Measurements from ENCODE around the gene DBP.

Gene DBP

DNA sequence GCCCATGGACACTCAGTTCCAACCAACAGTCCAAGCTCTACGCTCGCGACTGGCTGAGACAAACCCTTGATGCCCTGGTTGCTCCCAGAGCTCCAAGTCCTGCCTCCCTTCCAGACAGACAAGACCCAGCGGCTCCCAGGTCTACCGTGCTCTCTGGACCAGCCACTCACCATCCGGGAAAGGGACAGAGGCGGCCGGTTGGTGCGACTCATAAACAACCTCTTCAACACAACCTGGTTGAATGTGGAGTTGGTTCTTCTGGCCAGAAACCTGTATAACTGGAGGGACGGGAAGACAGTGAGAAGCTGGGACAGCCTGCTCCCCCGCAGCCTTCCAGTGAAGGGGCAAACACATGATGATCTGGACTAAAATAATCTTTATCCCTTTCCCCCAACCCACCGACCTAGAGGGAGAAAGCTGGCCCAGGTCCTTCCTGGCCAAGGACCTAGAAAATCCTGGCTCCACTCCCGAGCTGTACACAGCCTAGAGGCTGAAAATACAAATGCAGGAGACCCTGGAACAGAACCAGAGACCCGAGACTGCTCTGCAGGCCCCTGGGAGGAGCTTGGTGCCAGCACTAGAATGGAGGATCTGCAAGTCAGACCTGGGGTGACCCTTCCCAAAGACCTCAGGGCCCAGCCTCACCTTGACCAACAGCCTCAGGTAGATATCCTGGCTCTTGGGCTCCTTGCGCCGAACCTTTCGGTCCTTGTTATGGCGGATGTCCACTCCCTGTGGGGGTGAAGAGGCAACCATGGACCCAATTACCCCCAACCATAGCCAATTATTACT is 19.8 kb downstream of the DBP start:
- peak overlapping the region; percentile 22 for H3K27ac ChIP-seq
- H3K9ac ChIP-seq = no peak overlapping the region
- H3K27me3 ChIP-seq (ENCODE audit: control insufficient read depth, insufficient read depth, low read length) = no peaks in the 10 kb centered on the region
- peak overlapping the region; percentile 79 for H3K4me2 ChIP-seq (ENCODE audit: low read length)
- H3K36me3 ChIP-seq (ENCODE audit: control insufficient read depth, insufficient read depth, low read length) = no peaks in the 10 kb centered on the region
- peak overlapping the region; percentile 92 for H3K4me3 ChIP-seq (ENCODE audit: low read depth, low read length)
- H3K9me3 ChIP-seq (ENCODE audit: control insufficient read depth, low read length) = no peaks in the 10 kb centered on the region
- H3K79me2 ChIP-seq = peaks cover 4% of the 10 kb centered on the region
- H2AFZ ChIP-seq = no peak overlapping the region
- peaks cover 16% of the 10 kb centered on the region for H3K4me1 ChIP-seq
- TF ChIP-seq, protein P1, sequence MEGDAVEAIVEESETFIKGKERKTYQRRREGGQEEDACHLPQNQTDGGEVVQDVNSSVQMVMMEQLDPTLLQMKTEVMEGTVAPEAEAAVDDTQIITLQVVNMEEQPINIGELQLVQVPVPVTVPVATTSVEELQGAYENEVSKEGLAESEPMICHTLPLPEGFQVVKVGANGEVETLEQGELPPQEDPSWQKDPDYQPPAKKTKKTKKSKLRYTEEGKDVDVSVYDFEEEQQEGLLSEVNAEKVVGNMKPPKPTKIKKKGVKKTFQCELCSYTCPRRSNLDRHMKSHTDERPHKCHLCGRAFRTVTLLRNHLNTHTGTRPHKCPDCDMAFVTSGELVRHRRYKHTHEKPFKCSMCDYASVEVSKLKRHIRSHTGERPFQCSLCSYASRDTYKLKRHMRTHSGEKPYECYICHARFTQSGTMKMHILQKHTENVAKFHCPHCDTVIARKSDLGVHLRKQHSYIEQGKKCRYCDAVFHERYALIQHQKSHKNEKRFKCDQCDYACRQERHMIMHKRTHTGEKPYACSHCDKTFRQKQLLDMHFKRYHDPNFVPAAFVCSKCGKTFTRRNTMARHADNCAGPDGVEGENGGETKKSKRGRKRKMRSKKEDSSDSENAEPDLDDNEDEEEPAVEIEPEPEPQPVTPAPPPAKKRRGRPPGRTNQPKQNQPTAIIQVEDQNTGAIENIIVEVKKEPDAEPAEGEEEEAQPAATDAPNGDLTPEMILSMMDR (IDR thresholded peaks at IDR 0.05) = no peak

DNA sequence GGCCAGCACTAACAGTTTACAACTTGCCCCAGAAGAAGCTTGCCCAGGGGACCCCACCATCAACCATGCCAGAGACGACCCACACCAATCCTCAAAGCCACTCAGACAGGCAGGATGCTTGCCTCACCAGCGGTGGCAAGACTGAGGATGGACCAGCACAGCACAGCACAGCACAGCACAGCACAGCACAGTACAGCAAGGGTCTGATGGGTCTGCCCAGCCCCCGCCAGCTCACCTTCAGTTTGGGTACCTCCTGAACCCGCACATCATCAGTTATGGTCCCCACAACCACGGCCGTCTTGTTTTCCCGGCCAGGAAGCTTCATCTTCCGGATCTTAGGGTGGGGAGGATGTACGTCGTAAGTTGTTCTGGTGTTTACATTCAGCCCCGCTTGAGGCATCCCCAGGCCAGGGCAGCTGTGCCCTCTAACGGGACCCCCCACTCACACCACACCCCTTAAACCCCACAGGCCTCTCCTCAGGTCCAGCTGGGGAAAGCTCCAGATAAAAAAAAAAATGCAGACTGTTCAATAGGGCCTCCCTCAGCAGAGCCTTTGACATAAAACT is 20.6 kb downstream of the DBP start:
- Histone ChIP-seq H3K36me3 (ENCODE audit: control insufficient read depth, insufficient read depth, low read length) (no peaks in the 10 kb centered on the region), H3K27ac (peak overlapping the region; percentile 22), H3K9ac (no peak overlapping the region), H3K79me2 (peaks cover 4% of the 10 kb centered on the region), H3K4me1 (peaks cover 16% of the 10 kb centered on the region), H3K4me3 (ENCODE audit: low read depth, low read length) (no peak overlapping the region), H2AFZ (no peak overlapping the region), H3K9me3 (ENCODE audit: control insufficient read depth, low read length) (no peaks in the 10 kb centered on the region), H3K27me3 (ENCODE audit: control insufficient read depth, insufficient read depth, low read length) (no peaks in the 10 kb centered on the region), H3K4me2 (ENCODE audit: low read length) (no peak overlapping the region)
- TF ChIP-seq, protein P1 (IDR thresholded peaks at IDR 0.05) = no peak

DNA sequence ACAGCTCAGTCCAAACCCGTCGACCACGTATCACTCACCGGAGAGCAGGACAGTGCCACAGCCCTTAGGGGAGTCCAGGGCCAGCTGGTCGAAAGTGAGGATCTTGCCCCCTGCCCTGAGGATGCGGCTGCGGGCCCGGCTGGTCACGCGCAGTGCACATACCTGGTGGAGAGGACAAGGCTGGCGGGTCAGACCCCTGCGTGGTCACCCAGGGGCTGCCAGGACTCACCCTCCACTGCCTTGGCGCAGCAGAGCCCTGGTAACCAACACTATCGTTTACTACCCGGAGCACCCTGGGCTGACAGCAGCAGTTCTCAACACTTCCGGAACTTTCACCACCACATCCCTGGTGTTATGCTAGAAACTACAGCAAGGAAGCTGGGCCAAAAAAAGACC is 21.1 kb downstream of the DBP start:
- Histone ChIP-seq H3K9me3 (ENCODE audit: control insufficient read depth, low read length) (no peaks in the 10 kb centered on the region), H3K27me3 (ENCODE audit: control insufficient read depth, insufficient read depth, low read length) (no peaks in the 10 kb centered on the region), H3K36me3 (ENCODE audit: control insufficient read depth, insufficient read depth, low read length) (no peaks in the 10 kb centered on the region), H3K4me2 (ENCODE audit: low read length) (no peak overlapping the region), H3K27ac (no peak overlapping the region), H3K79me2 (peaks cover 4% of the 10 kb centered on the region), H3K4me3 (ENCODE audit: low read depth, low read length) (no peak overlapping the region), H2AFZ (no peak overlapping the region), H3K4me1 (peaks cover 16% of the 10 kb centered on the region), H3K9ac (no peak overlapping the region)
- TF ChIP-seq, protein P1 (IDR thresholded peaks at IDR 0.05) = no peak

DNA sequence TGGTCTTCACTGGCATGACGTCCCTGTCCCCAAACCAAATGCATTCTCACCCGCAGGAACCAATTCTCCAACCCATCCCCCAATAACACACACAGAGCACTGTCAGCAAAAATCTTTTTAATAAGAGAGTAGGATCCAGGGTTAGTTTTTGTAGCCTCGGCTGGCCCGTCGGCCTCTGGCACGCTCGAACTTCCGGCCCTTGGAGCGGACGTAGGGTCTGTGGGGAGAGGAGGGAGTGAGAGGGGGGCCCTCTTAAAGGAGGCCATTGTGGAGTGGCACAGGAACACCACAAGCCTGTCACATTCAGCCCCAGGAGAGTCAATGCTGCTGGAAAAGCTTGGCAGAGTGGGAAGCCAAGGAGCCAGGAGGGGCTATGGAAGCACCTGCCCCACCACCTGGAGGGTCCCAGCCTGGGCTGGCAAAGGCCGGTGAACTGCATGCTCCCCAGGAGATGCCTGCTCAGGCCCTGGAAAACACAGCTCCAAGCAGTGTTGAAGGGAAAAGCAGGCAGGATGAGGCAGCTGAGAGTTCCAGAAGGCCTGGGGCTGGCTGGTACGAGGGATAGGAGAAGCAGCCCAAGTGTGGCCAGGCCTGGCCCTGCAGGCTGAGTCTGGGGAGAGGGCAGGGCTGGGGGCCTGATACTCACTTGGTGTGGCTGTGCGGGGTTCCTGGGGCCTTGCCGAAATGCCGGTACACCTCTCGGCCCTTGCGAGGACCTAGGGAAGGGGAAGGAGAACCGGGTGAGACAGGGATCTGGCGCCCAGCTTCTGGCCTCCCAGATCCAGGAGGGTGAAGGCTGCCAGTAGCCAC is 21.7 kb downstream of the DBP start:
- Histone ChIP-seq H3K4me1 (peaks cover 16% of the 10 kb centered on the region), H3K36me3 (ENCODE audit: control insufficient read depth, insufficient read depth, low read length) (no peaks in the 10 kb centered on the region), H3K9me3 (ENCODE audit: control insufficient read depth, low read length) (no peaks in the 10 kb centered on the region), H3K27me3 (ENCODE audit: control insufficient read depth, insufficient read depth, low read length) (no peaks in the 10 kb centered on the region), H2AFZ (no peak overlapping the region), H3K4me2 (ENCODE audit: low read length) (no peak overlapping the region), H3K9ac (no peak overlapping the region), H3K79me2 (peaks cover 4% of the 10 kb centered on the region), H3K27ac (no peak overlapping the region), H3K4me3 (ENCODE audit: low read depth, low read length) (no peak overlapping the region)
- TF ChIP-seq, protein P1 (IDR thresholded peaks at IDR 0.05) = no peak
